H1 (cell line): ENCODE data around the gene MPPED2. TPM values are rescaled to one million over a fixed set of nuclear protein-coding genes. Genes with fewer than 3 reads are reported as not detected.
A peak's percentile ranks its signal among the peaks of the same experiment; 100 is the strongest.

Experiments
- CTCF ChIA-PET: fragments of 300-600 bp; sonication (Branson Sonifier 250); formaldehyde crosslinking; loops from one replicate; lab custom pipeline; 2021; ENCODE audit not compliant: partially characterized antibody; lab: Charles Lee
- POLR2A ChIA-PET: fragments of 300-600 bp; sonication (Branson Sonifier 250); formaldehyde crosslinking; loops from one replicate; lab custom pipeline; 2021; ENCODE audit warnings: inconsistent platforms; ENCODE audit not compliant: partially characterized antibody; lab: Charles Lee
- DNase-seq, 2 experiments: peaks; one replicate each; pipeline versions ENCODE4 v3.0.0 to v3.0.0-alpha.2; 2010 to 2022; ENCODE audit warnings: low spot score in 2 of 2, low read depth in 1 of 2, mixed read lengths in 1 of 2
- FAIRE-seq: peaks from 2 replicates; lab custom pipeline; 2011; peaks lifted over from hg19 to GRCh38; lab: Jason Lieb, UNC
- H2AFZ ChIP-seq: 2 replicates; pipeline ENCODE4 v1.8.1; 2012; ENCODE audit warnings: low read length, inconsistent platforms
- H2AK5ac ChIP-seq: 2 replicates; pipeline ENCODE4 v1.6.1; 2013; ENCODE audit warnings: low read depth, low read length
- H2BK120ac ChIP-seq: replicated peaks from 2 replicates; pipeline ENCODE3; 2013; ENCODE audit warnings: low read depth, low read length, inconsistent platforms
- H2BK12ac ChIP-seq: 2 replicates; pipeline ENCODE4 v1.6.1; 2013; ENCODE audit warnings: low read depth, low read length
- H2BK15ac ChIP-seq: 2 replicates; pipeline ENCODE4 v1.6.1; 2013; ENCODE audit warnings: low read length
- H2BK20ac ChIP-seq: 2 replicates; pipeline ENCODE4 v1.6.1; 2013; ENCODE audit warnings: low read length
- H2BK5ac ChIP-seq: 2 replicates; pipeline ENCODE4 v1.6.1; 2013; ENCODE audit warnings: low read depth, low read length
- H3K14ac ChIP-seq: 2 replicates; pipeline ENCODE4 v1.6.1; 2013; ENCODE audit warnings: inconsistent platforms; ENCODE audit not compliant: insufficient read length
- H3K18ac ChIP-seq: 2 replicates; pipeline ENCODE4 v1.6.1; 2013; ENCODE audit warnings: low read length; ENCODE audit errors: extremely low read depth
- H3K23ac ChIP-seq: 2 replicates; pipeline ENCODE4 v1.6.1; 2013; ENCODE audit warnings: inconsistent platforms; ENCODE audit not compliant: insufficient read length
- H3K23me2 ChIP-seq: 2 replicates; pipeline ENCODE4 v1.6.1; 2013; ENCODE audit warnings: low read depth, low read length
- H3K27ac ChIP-seq: 2 replicates; pipeline ENCODE4 v1.6.1; 2011; ENCODE audit warnings: low read depth, low read length, inconsistent platforms
- H3K27me3 ChIP-seq, 4 experiments: replicated peaks in 1 of 4; 1 replicate in 1 of 4; 2 replicates in 3 of 4; pipeline versions ENCODE4 v1.6.1 to v1.8.1; 2011 to 2013; ENCODE audit warnings: low read length in 3 of 4, mild to moderate bottlenecking in 3 of 4, inconsistent platforms in 2 of 4, mixed read lengths in 2 of 4, moderate library complexity in 1 of 4; ENCODE audit not compliant: control insufficient read depth in 3 of 4, insufficient read depth in 3 of 4; ENCODE audit errors: extremely low read depth in 1 of 4
- H3K36me3 ChIP-seq, 4 experiments: 2 replicates each; pipeline versions ENCODE4 v1.6.1 to v1.8.1; 2011 to 2013; ENCODE audit warnings: mild to moderate bottlenecking in 4 of 4, low read length in 3 of 4, moderate library complexity in 2 of 4, control low read depth in 1 of 4, inconsistent platforms in 1 of 4; ENCODE audit not compliant: insufficient read depth in 4 of 4, control insufficient read depth in 2 of 4
- H3K4ac ChIP-seq: replicated peaks from 2 replicates; pipeline ENCODE3; 2013; ENCODE audit warnings: low read length, low read depth, mixed read lengths, inconsistent platforms; ENCODE audit not compliant: insufficient read length
- H3K4me1 ChIP-seq, 4 experiments: replicated peaks in 1 of 4; 1 replicate in 1 of 4; 2 replicates in 3 of 4; pipeline versions ENCODE4 v1.6.1 to v1.8.1; 2011 to 2013; ENCODE audit warnings: low read length in 3 of 4, inconsistent platforms in 2 of 4, mixed read lengths in 1 of 4; ENCODE audit not compliant: insufficient read depth in 4 of 4, control insufficient read depth in 3 of 4
- H3K4me2 ChIP-seq, 2 experiments: 2 replicates each; pipeline versions ENCODE4 v1.6.1 to v1.8.1; 2011 to 2013; ENCODE audit warnings: low read depth in 2 of 2, low read length in 2 of 2, control low read depth in 1 of 2, inconsistent platforms in 1 of 2, mild to moderate bottlenecking in 1 of 2; ENCODE audit not compliant: insufficient read depth in 1 of 2
- H3K4me3 ChIP-seq, 4 experiments: fragments of 200-600, 300-600 bp in 1 of 4; sonication (generic), shearing (Covaris generic), sonication (Bioruptor Twin) in 1 of 4; 2 replicates each; pipeline versions ENCODE4 v1.5.1 to v1.8.1; 2011 to 2016; ENCODE audit warnings: low read length in 4 of 4, low read depth in 3 of 4, control low read depth in 2 of 4, inconsistent platforms in 2 of 4, mild to moderate bottlenecking in 2 of 4, mixed read lengths in 1 of 4, moderate library complexity in 1 of 4; ENCODE audit not compliant: insufficient read depth in 2 of 4; ENCODE audit errors: extremely low read depth in 1 of 4
- H3K56ac ChIP-seq: replicated peaks from 2 replicates; pipeline ENCODE3; 2013; ENCODE audit warnings: low read depth, mild to moderate bottlenecking, mixed read lengths, low read length, inconsistent platforms; ENCODE audit not compliant: insufficient read length
- H3K79me1 ChIP-seq: 2 replicates; pipeline ENCODE4 v1.6.1; 2013; ENCODE audit warnings: low read depth, low read length, control low read depth
- H3K79me2 ChIP-seq, 2 experiments: 2 replicates each; pipeline versions ENCODE4 v1.6.1 to v1.8.1; 2012 to 2013; ENCODE audit warnings: low read length in 2 of 2, mild to moderate bottlenecking in 2 of 2, inconsistent platforms in 1 of 2; ENCODE audit not compliant: insufficient read depth in 2 of 2, control insufficient read depth in 1 of 2
- H3K9ac ChIP-seq, 4 experiments: replicated peaks in 1 of 4; 1 replicate in 1 of 4; 2 replicates in 3 of 4; pipeline versions ENCODE4 v1.6.1 to v1.8.1; 2011 to 2013; ENCODE audit warnings: low read depth in 3 of 4, low read length in 3 of 4, control low read depth in 2 of 4, mild to moderate bottlenecking in 2 of 4, moderate library complexity in 2 of 4, inconsistent platforms in 1 of 4; ENCODE audit errors: extremely low read depth in 1 of 4
- H3K9me3 ChIP-seq, 2 experiments: 2 replicates each; pipeline versions ENCODE4 v1.6.1 to v1.8.1; 2012 to 2013; ENCODE audit warnings: mild to moderate bottlenecking in 2 of 2, moderate library complexity in 2 of 2, control low read depth in 1 of 2, inconsistent platforms in 1 of 2, low read depth in 1 of 2, low read length in 1 of 2, mixed read lengths in 1 of 2; ENCODE audit not compliant: insufficient read depth in 2 of 2
- H4K20me1 ChIP-seq, 2 experiments: replicated peaks in 1 of 2; 2 replicates each; pipeline versions ENCODE3 to v1.8.1; 2011 to 2013; ENCODE audit warnings: inconsistent platforms in 2 of 2, low read length in 2 of 2, mild to moderate bottlenecking in 1 of 2; ENCODE audit not compliant: insufficient read depth in 2 of 2, control insufficient read depth in 1 of 2
- H4K5ac ChIP-seq: 2 replicates; pipeline ENCODE4 v1.6.1; 2013; ENCODE audit warnings: low read length, low read depth, mixed read lengths, inconsistent platforms; ENCODE audit not compliant: insufficient read length
- H4K8ac ChIP-seq: 2 replicates; pipeline ENCODE4 v1.8.0; 2013; ENCODE audit warnings: mild to moderate bottlenecking, moderate library complexity, low read length, inconsistent platforms; ENCODE audit not compliant: insufficient read depth; ENCODE audit errors: extremely low read depth
- H4K91ac ChIP-seq: replicated peaks from 2 replicates; pipeline ENCODE3; 2013; ENCODE audit warnings: low read length, mixed read lengths, inconsistent platforms; ENCODE audit not compliant: insufficient read length
- WGBS, 2 experiments: shearing (Covaris generic) in 1 of 2; methylation state at CpG; one replicate each; pipeline versions ENCODE4 v1.1.6 to v1.1.7; 2013 to 2015; ENCODE audit warnings: low lambda C conversion rate in 2 of 2, mixed read lengths in 2 of 2, inconsistent platforms in 1 of 2, low coverage in 1 of 2, missing lambda C conversion rate in 1 of 2; ENCODE audit not compliant: insufficient replicate concordance in 2 of 2, insufficient coverage in 1 of 2, insufficient read length in 1 of 2; ENCODE audit errors: extremely low coverage in 1 of 2, missing lambda C conversion rate in 1 of 2; 5-methylcytosine and 5-hydroxymethylcytosine counted together
- polyA plus RNA-seq, 7 experiments: library from polyadenylated mRNA; depleted of rRNA in 3 of 7; stranded (reverse) in 5 of 7; unstranded in 2 of 7; fragments of >200 nt in 5 of 7; fragments of 200-250 nt in 2 of 7; gene quantifications; 1 replicate in 5 of 7; 2 replicates in 1 of 7; 4 replicates in 1 of 7; pipeline versions ENCODE4 v1.2.1 to v1.2.3, GENCODE V29; 2011 to 2013; ENCODE audit warnings: missing spikeins in 2 of 7, mixed read lengths in 2 of 7
- total RNA-seq: library from RNA; stranded (reverse); fragmentation: NEBNext Ultra II Directional; extraction: Animal tissue kit (Norgen Biotek cat#: 25700); gene quantifications from 2 replicates; pipeline ENCODE4 v1.2.1, GENCODE V29; 2021

MPPED2 gene
- total and polyA plus RNA-seq, 2 of the 8 experiments (the other 6 are each of a cell fraction or from before 2014, with no cell fraction given), result 1.3 to 3.5 TPM

DNA sequence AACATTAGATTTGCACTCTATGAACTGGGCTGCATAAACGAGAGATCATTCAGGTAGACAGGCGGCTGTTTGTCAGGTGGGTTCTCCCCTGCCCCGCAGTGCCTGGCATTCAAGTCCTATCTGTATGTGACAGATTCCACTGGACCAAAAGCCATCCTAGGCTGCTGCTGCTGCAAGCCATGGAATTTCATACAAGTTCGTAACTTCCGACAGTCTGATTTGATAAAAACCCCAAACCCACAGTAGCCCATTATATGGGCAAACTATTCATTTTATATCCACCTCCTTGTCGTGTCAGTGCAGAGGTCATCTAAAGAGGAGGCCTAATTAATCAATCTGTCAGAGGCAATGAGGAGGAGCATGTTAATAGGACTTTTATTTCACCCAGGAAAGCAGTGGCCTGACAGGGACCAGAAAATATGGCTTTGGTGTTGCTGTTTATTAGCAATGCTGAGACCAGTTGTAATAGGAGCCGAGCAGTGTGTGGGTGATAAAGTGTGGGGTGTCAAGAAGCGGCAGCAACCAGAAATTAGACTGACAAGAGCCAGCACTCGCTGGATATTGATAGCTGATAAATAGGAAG, 139.0 kb downstream of the MPPED2 start:
- no peak overlapping the region for H2AFZ ChIP-seq
- no peak overlapping the region for H3K4me2 ChIP-seq
- no peaks in the 10 kb centered on the region for H3K9me3 ChIP-seq
- ChIA-PET CTCF (interaction anchor here (1.1 kb wide), 1 partner anchor 102 kb away, joined by 3 read pairs; no protein-coding TSS in a partner anchor), POLR2A (no interaction called here)
- H3K18ac ChIP-seq, result no peak overlapping the region
- H3K27ac ChIP-seq, result no peak overlapping the region
- H3K23me2 ChIP-seq, result no peaks in the 10 kb centered on the region
- no peaks in the 10 kb centered on the region for H3K79me2 ChIP-seq
- no peak overlapping the region for H2BK120ac ChIP-seq
- peak overlapping the region; percentile 18 for H2BK12ac ChIP-seq
- H4K91ac ChIP-seq, result no peak overlapping the region
- no peak overlapping the region for H2BK20ac ChIP-seq
- no peak overlapping the region for H3K14ac ChIP-seq
- H3K56ac ChIP-seq, result no peak overlapping the region
- H2BK5ac ChIP-seq, result no peak overlapping the region
- no peak for DNase-seq
- peaks cover 0 to 3% of the 10 kb centered on the region in 2 experiments for H4K20me1 ChIP-seq
- no peak overlapping the region for H3K9ac ChIP-seq
- no peak overlapping the region for H4K5ac ChIP-seq
- no peak overlapping the region for H2BK15ac ChIP-seq
- no peak overlapping the region for H3K23ac ChIP-seq
- H3K4me3 ChIP-seq, result no peak overlapping the region
- FAIRE-seq, result no peak
- H4K8ac ChIP-seq, result no peak overlapping the region
- 87% methylated on average over 9 of the region's 9 CpGs; no CpG with 5 or more reads in 1 of the 2 experiments for WGBS, 2 experiments
- H3K27me3 ChIP-seq, result no peaks in the 10 kb centered on the region; a peak in 2 of 7 replicates
- no peak overlapping the region for H2AK5ac ChIP-seq
- H3K36me3 ChIP-seq, result no peaks in the 10 kb centered on the region
- H3K4me1 ChIP-seq, result peaks cover 3 to 17% (median 11%) of the 10 kb centered on the region in 4 experiments
- no peaks in the 10 kb centered on the region for H3K79me1 ChIP-seq
- no peak overlapping the region for H3K4ac ChIP-seq
